ENCODE measurements around the gene FILIP1L.

DNA sequence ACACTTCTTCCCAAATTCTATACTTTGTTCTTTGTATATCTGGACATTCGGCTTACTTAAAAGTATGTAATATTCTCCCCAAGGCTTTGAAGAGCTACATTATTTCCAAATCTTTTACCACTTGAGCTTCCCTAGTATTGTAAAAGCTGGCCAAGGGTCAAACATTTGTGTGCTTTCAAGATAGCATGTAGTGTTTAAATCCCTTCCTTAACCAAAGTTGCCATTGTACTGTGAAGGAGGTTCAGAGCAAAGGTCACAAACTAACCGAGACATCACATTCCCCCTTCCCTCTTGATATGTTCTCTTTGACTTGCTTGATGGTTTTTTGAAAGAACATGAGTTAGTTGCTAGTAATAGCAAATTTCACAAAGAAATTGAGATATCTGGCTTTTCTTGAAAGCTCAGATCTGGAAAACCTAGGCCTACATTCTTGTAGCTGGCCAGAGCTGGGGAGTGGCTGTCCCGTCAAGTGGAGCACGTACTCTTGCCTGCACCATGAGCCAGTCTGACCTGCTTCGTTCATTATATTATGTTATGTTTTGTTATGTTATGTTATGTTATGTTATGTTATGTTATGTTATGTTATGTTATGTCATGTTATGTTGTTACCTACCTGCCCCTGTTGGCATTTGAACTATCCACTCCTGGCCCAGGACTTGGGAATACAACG lies 60.2 kb downstream of the FILIP1L start:
- TF ChIP-seq, protein P1, sequence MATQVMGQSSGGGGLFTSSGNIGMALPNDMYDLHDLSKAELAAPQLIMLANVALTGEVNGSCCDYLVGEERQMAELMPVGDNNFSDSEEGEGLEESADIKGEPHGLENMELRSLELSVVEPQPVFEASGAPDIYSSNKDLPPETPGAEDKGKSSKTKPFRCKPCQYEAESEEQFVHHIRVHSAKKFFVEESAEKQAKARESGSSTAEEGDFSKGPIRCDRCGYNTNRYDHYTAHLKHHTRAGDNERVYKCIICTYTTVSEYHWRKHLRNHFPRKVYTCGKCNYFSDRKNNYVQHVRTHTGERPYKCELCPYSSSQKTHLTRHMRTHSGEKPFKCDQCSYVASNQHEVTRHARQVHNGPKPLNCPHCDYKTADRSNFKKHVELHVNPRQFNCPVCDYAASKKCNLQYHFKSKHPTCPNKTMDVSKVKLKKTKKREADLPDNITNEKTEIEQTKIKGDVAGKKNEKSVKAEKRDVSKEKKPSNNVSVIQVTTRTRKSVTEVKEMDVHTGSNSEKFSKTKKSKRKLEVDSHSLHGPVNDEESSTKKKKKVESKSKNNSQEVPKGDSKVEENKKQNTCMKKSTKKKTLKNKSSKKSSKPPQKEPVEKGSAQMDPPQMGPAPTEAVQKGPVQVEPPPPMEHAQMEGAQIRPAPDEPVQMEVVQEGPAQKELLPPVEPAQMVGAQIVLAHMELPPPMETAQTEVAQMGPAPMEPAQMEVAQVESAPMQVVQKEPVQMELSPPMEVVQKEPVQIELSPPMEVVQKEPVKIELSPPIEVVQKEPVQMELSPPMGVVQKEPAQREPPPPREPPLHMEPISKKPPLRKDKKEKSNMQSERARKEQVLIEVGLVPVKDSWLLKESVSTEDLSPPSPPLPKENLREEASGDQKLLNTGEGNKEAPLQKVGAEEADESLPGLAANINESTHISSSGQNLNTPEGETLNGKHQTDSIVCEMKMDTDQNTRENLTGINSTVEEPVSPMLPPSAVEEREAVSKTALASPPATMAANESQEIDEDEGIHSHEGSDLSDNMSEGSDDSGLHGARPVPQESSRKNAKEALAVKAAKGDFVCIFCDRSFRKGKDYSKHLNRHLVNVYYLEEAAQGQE (IDR thresholded peaks at IDR 0.05; ENCODE audit: low read depth) = no peak
- TF ChIP-seq EGR1 (IDR thresholded peaks at IDR 0.05) (no peak), EP300 (IDR thresholded peaks at IDR 0.05; ENCODE audit: borderline replicate concordance) (no peak), TCF12 (IDR thresholded peaks at IDR 0.05; ENCODE audit: low read depth) (no peak), ZBTB7A (IDR thresholded peaks at IDR 0.05; ENCODE audit: low read depth) (no peak), YY1 (IDR thresholded peaks at IDR 0.05; ENCODE audit: low read depth) (no peak), CREB1 (IDR thresholded peaks at IDR 0.05; ENCODE audit: low read depth) (no peak), RAD21 (IDR thresholded peaks at IDR 0.05; ENCODE audit: low read depth) (no peak)
- TF ChIP-seq, protein P2, sequence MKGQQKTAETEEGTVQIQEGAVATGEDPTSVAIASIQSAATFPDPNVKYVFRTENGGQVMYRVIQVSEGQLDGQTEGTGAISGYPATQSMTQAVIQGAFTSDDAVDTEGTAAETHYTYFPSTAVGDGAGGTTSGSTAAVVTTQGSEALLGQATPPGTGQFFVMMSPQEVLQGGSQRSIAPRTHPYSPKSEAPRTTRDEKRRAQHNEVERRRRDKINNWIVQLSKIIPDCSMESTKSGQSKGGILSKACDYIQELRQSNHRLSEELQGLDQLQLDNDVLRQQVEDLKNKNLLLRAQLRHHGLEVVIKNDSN (IDR thresholded peaks at IDR 0.05) = no peak
